AG09309 (cell line): ENCODE data around the gene HRG.

Experiments
- DNase-seq: peaks from one replicate; pipeline ENCODE4 v3.0.0-alpha.2; 2010; ENCODE audit warnings: low read depth
- H3K4me3 ChIP-seq: 2 replicates; pipeline ENCODE4 v1.5.1; 2011; ENCODE audit warnings: mild to moderate bottlenecking, low read depth, low read length, moderate library complexity; ENCODE audit not compliant: control insufficient read depth
- TF ChIP-seq, protein P1 (sequence below): IDR thresholded peaks from 2 replicates; pipeline ENCODE4 v1.5.1; 2011; ENCODE audit warnings: mild to moderate bottlenecking, low read depth, low read length, inconsistent platforms; ENCODE audit not compliant: insufficient read depth, control insufficient read depth; ENCODE audit errors: missing control alignments

The HRG gene

DNA sequence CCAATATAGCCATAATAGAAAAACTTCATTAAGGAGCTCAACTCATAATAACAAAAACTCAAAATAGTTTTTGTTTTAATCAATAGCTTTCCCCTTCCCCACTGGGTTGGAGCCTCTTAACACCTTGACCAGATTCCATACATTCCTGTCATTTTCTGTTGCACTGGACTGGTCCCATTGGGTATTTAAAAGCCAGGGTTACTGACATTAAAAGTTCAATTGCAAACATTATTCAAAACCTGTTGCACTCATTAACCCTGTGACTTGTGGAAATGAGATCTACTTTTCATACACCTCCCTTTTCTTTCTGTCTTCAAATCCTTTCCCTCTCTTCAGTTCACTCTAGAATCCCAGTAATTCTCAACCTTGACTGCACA, 1.7 kb upstream of the HRG start:
- no peak overlapping the region for H3K4me3 ChIP-seq
- DNase-seq, result no peak
- TF ChIP-seq, protein P1, sequence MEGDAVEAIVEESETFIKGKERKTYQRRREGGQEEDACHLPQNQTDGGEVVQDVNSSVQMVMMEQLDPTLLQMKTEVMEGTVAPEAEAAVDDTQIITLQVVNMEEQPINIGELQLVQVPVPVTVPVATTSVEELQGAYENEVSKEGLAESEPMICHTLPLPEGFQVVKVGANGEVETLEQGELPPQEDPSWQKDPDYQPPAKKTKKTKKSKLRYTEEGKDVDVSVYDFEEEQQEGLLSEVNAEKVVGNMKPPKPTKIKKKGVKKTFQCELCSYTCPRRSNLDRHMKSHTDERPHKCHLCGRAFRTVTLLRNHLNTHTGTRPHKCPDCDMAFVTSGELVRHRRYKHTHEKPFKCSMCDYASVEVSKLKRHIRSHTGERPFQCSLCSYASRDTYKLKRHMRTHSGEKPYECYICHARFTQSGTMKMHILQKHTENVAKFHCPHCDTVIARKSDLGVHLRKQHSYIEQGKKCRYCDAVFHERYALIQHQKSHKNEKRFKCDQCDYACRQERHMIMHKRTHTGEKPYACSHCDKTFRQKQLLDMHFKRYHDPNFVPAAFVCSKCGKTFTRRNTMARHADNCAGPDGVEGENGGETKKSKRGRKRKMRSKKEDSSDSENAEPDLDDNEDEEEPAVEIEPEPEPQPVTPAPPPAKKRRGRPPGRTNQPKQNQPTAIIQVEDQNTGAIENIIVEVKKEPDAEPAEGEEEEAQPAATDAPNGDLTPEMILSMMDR, result no peak

DNA sequence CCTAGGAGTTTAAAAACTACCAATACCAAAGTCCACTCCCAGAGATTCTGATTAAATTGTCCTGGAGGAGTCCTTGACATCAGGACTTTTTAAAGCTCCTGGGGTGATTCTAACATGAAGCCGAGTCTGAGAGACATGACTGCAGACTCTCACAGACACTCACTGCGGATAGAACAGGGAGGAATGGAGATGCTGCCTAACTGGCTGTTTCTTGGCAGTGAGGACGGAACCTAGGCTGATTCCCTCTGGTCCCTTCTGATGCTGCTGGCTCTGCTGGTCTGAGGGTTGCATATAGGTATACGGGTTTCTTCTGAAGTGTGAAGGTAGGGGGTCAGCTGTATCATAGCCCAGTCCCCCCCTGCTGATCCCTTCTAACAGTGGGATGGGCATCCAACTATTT, 1.3 kb upstream of the HRG start:
- TF ChIP-seq, protein P1, result no peak
- no peak for DNase-seq
- no peak overlapping the region for H3K4me3 ChIP-seq

DNA sequence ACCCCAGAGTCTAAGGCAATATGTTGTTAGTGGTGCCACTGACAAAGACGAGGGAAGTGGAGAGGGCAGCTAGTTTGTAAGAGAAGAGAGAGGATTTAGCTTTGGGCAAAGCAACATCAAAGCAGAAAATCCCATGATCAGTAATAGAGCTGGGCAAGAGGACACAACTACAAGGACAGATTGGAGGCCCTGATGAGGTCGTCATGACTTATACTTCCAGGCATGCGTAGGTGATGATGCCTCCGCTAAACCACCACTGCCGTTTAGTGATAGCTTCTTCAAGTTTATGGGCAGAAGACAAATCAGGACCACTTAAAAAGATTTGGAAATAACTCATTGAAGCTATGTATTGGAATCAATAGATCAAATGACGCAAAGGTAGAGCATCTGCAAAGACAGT, 2.6 kb downstream of the HRG start:
- no peak overlapping the region for H3K4me3 ChIP-seq
- DNase-seq, result no peak
- TF ChIP-seq, protein P1, result no peak

DNA sequence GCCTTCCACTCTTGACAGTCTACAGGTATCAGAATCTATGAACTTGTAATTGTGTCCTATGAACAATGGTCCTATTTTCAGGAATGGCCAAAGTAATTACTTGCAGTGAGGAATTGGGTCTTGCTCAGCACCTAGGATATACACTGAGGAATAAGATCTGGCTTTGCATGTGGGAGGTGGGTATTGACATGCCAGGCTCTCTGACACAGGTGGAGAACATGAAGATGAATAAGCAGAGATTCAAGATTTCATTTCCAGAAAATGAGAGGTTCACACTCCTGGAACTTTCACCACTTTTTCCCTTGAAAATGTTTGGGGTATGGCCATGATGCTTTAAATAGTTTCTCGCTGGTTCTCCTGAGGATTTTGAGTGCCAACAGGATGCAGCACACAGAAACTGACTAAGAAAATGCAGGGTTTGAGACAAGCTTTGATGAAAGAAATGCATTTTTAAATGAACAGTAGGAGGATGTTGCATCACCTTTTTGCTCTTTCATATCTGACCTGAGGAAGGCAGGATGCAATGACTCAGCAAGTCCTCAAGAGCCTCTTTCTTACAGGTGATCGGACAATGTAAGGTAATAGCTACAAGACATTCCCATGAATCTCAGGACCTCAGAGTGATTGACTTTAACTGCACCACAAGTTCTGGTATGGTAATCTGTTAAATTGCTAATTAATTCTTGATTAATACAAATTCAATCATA, 3.7 kb downstream of the HRG start:
- DNase-seq, result no peak
- no peak overlapping the region for H3K4me3 ChIP-seq
- TF ChIP-seq, protein P1, result no peak

DNA sequence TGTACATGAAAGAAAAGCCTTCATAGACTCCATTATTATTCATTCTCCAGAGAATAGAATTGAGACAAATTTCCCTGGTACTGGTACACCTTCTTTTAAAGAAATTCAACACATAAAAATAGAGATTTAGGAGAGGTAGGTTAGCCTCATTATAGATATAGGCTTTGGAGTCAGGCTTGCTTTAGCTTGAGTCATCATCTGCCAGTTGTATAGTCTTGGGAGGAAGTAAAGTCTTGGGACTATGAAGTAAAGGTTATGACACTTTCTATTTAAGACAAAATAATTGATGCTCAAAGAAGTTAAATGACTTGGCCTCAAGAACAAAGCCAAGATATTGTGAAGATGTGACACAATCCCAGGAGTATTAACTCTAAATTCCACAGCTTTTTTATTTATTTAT, 4.3 kb downstream of the HRG start:
- H3K4me3 ChIP-seq, result no peak overlapping the region
- TF ChIP-seq, protein P1, result no peak
- DNase-seq, result no peak

DNA sequence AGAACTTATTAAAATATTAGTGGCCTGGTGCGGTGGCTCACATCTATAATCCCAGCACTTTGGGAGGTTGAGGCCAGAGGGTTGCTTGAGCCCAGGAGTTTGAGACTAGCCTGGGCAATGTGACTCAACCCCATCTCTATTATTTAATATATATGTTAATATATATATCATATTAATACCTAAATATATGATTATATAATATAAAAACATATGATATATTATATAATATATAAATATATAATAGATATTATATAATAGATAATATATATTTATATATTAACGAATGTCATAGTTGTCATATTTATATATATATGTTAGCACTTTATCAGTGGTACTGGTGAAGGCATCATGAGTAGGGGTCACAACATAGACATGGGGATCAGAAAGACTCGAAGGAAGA, 5.2 kb downstream of the HRG start:
- TF ChIP-seq, protein P1, result no peak
- no peak for DNase-seq
- H3K4me3 ChIP-seq, result no peak overlapping the region
